HG03139 (cell line): ENCODE measurements around the gene CFAP157.
"Not testable (repeated sequence)": the region's sequence is repeated elsewhere in the genome, so short reads cannot be mapped to it uniquely, and the experiment has no call there.

Experiments used
- ATAC-seq: cut with Tn5 transposase; IDR thresholded peaks from one replicate; pipeline ENCODE4 v1.9.1; 2021; ENCODE audit not compliant: unreplicated experiment

Gene CFAP157

GRCh38 chr9:127734747-127735529, 28.1 kb downstream of the CFAP157 start, which contains the start of gene TOR2A:
TOR2A (minus strand) TSS chr9:127735294; CDS start chr9:127735270, 24 bp downstream.
- peak; percentile 78 for ATAC-seq

- ATAC-seq, result peak; percentile 1
Observed at GRCh38 chr9:127735530-127736185, 28.9 kb downstream of the CFAP157 start.

- ATAC-seq, result no peak
Observed at GRCh38 chr9:127738666-127739065, 31.9 kb downstream of the CFAP157 start.

GRCh38 chr9:127739614-127740330, 33.0 kb downstream of the CFAP157 start:
- no peak for ATAC-seq

GRCh38 chr9:127741831-127742434, 35.1 kb downstream of the CFAP157 start:
- no peak for ATAC-seq

GRCh38 chr9:127742435-127743088, 35.8 kb downstream of the CFAP157 start:
- no peak for ATAC-seq

GRCh38 chr9:127744398-127745110, 37.8 kb downstream of the CFAP157 start:
- no peak for ATAC-seq

GRCh38 chr9:127746959-127747569, 40.3 kb downstream of the CFAP157 start:
- no peak for ATAC-seq

- no peak for ATAC-seq
Observed at GRCh38 chr9:127749090-127749787, 42.5 kb downstream of the CFAP157 start.

GRCh38 chr9:127751269-127752054, 44.7 kb downstream of the CFAP157 start:
- no peak for ATAC-seq

- no peak for ATAC-seq
Observed at GRCh38 chr9:127753148-127753547, 46.4 kb downstream of the CFAP157 start.

- ATAC-seq, result no peak
Observed at GRCh38 chr9:127753622-127754021, 46.8 kb downstream of the CFAP157 start.

- ATAC-seq, result no peak
Observed at GRCh38 chr9:127754099-127755060, 47.6 kb downstream of the CFAP157 start.

- no peak for ATAC-seq
Observed at GRCh38 chr9:127755061-127756060, 48.6 kb downstream of the CFAP157 start.

- ATAC-seq, result no peak
Observed at GRCh38 chr9:127756233-127756632, 49.4 kb downstream of the CFAP157 start.

- ATAC-seq, result not testable (repeated sequence)
Observed at GRCh38 chr9:127756776-127757175, 50.0 kb downstream of the CFAP157 start.
